GM23338 (cell line): ENCODE data around the gene MEIOSIN. TPM values are rescaled to one million over a fixed set of nuclear protein-coding genes. Genes with fewer than 3 reads are reported as not detected.

Experiments
- ATAC-seq: fragments of 200-7000 bp; cut with Tn5 transposase; 3 replicates; pipeline ENCODE4 v1.9.1; 2020
- DNase-seq: peaks from one replicate; pipeline ENCODE4 v3.0.0-alpha.2; 2015; ENCODE audit warnings: low spot score
- H2AFZ ChIP-seq: fragments of 200-600 bp; sonication (generic); 2 replicates; pipeline ENCODE4 v1.8.0; 2016; ENCODE audit warnings: antibody characterized with exemption, mild to moderate bottlenecking, moderate library complexity
- H3F3A ChIP-seq: fragments of 200-600 bp; sonication (generic); replicated peaks from 2 replicates; pipeline ENCODE4 v1.8.0; 2017; ENCODE audit warnings: antibody characterized with exemption, mixed run types, low read depth
- H3K27ac ChIP-seq: fragments of 200-600 bp; sonication (generic); 2 replicates; pipeline ENCODE4 v1.6.1; 2016; ENCODE audit warnings: low read depth
- H3K27me3 ChIP-seq: fragments of 200-600 bp; sonication (generic); 2 replicates; pipeline ENCODE4 v1.8.0; 2016; ENCODE audit warnings: mild to moderate bottlenecking, mixed run types, moderate library complexity; ENCODE audit not compliant: insufficient read depth
- H3K36me3 ChIP-seq: fragments of 200-600 bp; sonication (generic); 2 replicates; pipeline ENCODE4 v1.8.0; 2016; ENCODE audit warnings: mild to moderate bottlenecking; ENCODE audit not compliant: insufficient read depth
- H3K4me1 ChIP-seq: fragments of 200-600 bp; sonication (generic); 2 replicates; pipeline ENCODE4 v1.8.0; 2016; ENCODE audit warnings: mild to moderate bottlenecking, moderate library complexity; ENCODE audit not compliant: insufficient read depth
- H3K4me2 ChIP-seq: fragments of 200-600 bp; sonication (generic); 2 replicates; pipeline ENCODE4 v1.7.1; 2017; ENCODE audit warnings: mixed run types
- H3K4me3 ChIP-seq: fragments of 200-600 bp; sonication (generic); 2 replicates; pipeline ENCODE4 v1.6.1; 2016; ENCODE audit warnings: mixed run types
- H3K79me2 ChIP-seq: fragments of 200-600 bp; sonication (generic); replicated peaks from 2 replicates; pipeline ENCODE4 v1.8.0; 2017; ENCODE audit warnings: mild to moderate bottlenecking; ENCODE audit not compliant: insufficient read depth
- H3K9me2 ChIP-seq: fragments of 200-600 bp; sonication (generic); 2 replicates; pipeline ENCODE4 v1.8.0; 2017; ENCODE audit not compliant: insufficient read depth
- H4K20me1 ChIP-seq: fragments of 200-600 bp; sonication (generic); replicated peaks from 2 replicates; pipeline ENCODE4 v1.8.0; 2017; ENCODE audit warnings: mild to moderate bottlenecking; ENCODE audit not compliant: insufficient read depth
- H3K27ac Mint-ChIP-seq: 2 replicates; pipeline ENCODE4 v1.8.0; 2020; ENCODE audit warnings: inconsistent platforms, mild to moderate bottlenecking, moderate library complexity, mixed read lengths
- H3K27me3 Mint-ChIP-seq: 3 replicates; pipeline ENCODE4 v1.8.0; 2022; ENCODE audit warnings: low read depth, mild to moderate bottlenecking, moderate library complexity, mixed read lengths, inconsistent platforms; ENCODE audit not compliant: insufficient read depth, poor library complexity
- H3K36me3 Mint-ChIP-seq: 3 replicates; pipeline ENCODE4 v1.8.0; 2021; ENCODE audit warnings: low read depth, mild to moderate bottlenecking, inconsistent platforms, moderate library complexity, mixed read lengths
- H3K4me1 Mint-ChIP-seq: 3 replicates; pipeline ENCODE4 v1.8.0; 2020; ENCODE audit warnings: mild to moderate bottlenecking, inconsistent platforms, mixed read lengths
- H3K4me3 Mint-ChIP-seq: 3 replicates; pipeline ENCODE4 v1.8.0; 2021; ENCODE audit warnings: moderate library complexity, mild to moderate bottlenecking, inconsistent platforms, mixed read lengths
- H3K9me3 Mint-ChIP-seq: 3 replicates; pipeline ENCODE4 v1.8.0; 2020; ENCODE audit warnings: moderate library complexity, mild to moderate bottlenecking, inconsistent platforms, mixed read lengths
- CTCF ChIP-seq, 2 experiments: fragments of 200-600 bp in 1 of 2; sonication (generic) in 1 of 2; conservative IDR thresholded peaks; 2 replicates each; pipeline versions ENCODE4 v1.5.1 to v1.6.1; 2016 to 2017; ENCODE audit warnings: antibody characterized with exemption in 2 of 2, low read depth in 2 of 2, mild to moderate bottlenecking in 2 of 2, moderate library complexity in 1 of 2
- EZH2 ChIP-seq: fragments of 200-600 bp; sonication (generic); IDR thresholded peaks from one replicate; pipeline ENCODE4 v1.8.0; 2017; ENCODE audit warnings: antibody characterized with exemption, mild to moderate bottlenecking, low read depth; ENCODE audit not compliant: unreplicated experiment
- EZH2phosphoT487 ChIP-seq: fragments of 200-600 bp; sonication (generic); IDR thresholded peaks from one replicate; pipeline ENCODE4 v1.8.1; 2018; ENCODE audit warnings: antibody characterized with exemption; ENCODE audit not compliant: unreplicated experiment
- JUNB ChIP-seq: IDR thresholded peaks from one replicate; pipeline ENCODE4 v1.6.1; 2016; ENCODE audit warnings: antibody characterized with exemption; ENCODE audit not compliant: unreplicated experiment
- POLR2AphosphoS5 ChIP-seq: IDR thresholded peaks from 2 replicates; pipeline ENCODE4 v1.6.1; 2016; ENCODE audit warnings: antibody characterized with exemption, low read depth
- REST ChIP-seq: IDR thresholded peaks from one replicate; pipeline ENCODE4 v1.6.1; 2018; ENCODE audit warnings: antibody characterized with exemption; ENCODE audit not compliant: unreplicated experiment
- ZNF114 ChIP-seq: fragments of 250-450 bp; sonication (Bioruptor Pico); IDR thresholded peaks from 2 replicates; pipeline ENCODE4 v1.5.0; 2020; ENCODE audit warnings: mild to moderate bottlenecking, moderate library complexity
- polyA plus RNA-seq: library from polyadenylated mRNA; unstranded; fragments of >200 nt; fragmentation: Nextera tagmentation; extraction: Ambion mirVana; gene quantifications from 2 replicates; pipeline ENCODE4 v1.2.1, GENCODE V29; 2016
- total RNA-seq: library from RNA; depleted of rRNA; stranded (reverse); fragments of >200 nt; shearing (Covaris generic); gene quantifications from 2 replicates; pipeline ENCODE4 v1.2.3, GENCODE V29; 2014

MEIOSIN gene
- total and polyA plus RNA-seq, 2 experiments from 2014 or later: 0.21 to 0.28 TPM

- Histone ChIP-seq H3K27ac (no peak overlapping the region), H3K27me3 (no peaks in the 10 kb centered on the region), H3K4me2 (peak overlapping the region; percentile 94), H3F3A (peaks cover 18% of the 10 kb centered on the region), H3K36me3 (no peaks in the 10 kb centered on the region), H3K4me1 (peaks cover 40% of the 10 kb centered on the region), H3K4me3 (peak overlapping the region; percentile 83), H4K20me1 (no peaks in the 10 kb centered on the region; the same call in 1 of the 2 replicates), H3K9me2 (no peaks in the 10 kb centered on the region), H2AFZ (no peak overlapping the region), H3K79me2 (no peaks in the 10 kb centered on the region)
- ATAC-seq (peak; percentile 2), DNase-seq (peak; percentile 79)
- TF ChIP-seq REST (no peak), POLR2AphosphoS5 (peak; percentile 29; the same call in 1 of the 2 replicates), JUNB (no peak), CTCF (conservative IDR thresholded peaks at IDR 0.05; ENCODE audit: low read depth in 2 of 2) (no peak), ZNF114 (no peak), EZH2 (no peak), EZH2phosphoT487 (no peak)
- Mint-ChIP-seq H3K27ac (no peak overlapping the region; the same call in 1 of the 2 replicates), H3K4me3 (peak overlapping the region; percentile 86), H3K36me3 (peaks cover 10% of the 10 kb centered on the region), H3K4me1 (peaks cover 31% of the 10 kb centered on the region), H3K27me3 (peaks cover 35% of the 10 kb centered on the region), H3K9me3 (no peaks in the 10 kb centered on the region)
These were observed 34.2 kb downstream of the MEIOSIN start for GRCh38 chr19:45767410-45767880.

GRCh38 chr19:45767881-45768654, 34.8 kb downstream of the MEIOSIN start:
- peak; percentile 55 for TF ChIP-seq POLR2AphosphoS5
- TF ChIP-seq EZH2phosphoT487: no peak
- H3K79me2 ChIP-seq: no peaks in the 10 kb centered on the region
- H3K27me3 Mint-ChIP-seq: peaks cover 33% of the 10 kb centered on the region
- no peaks in the 10 kb centered on the region for H3K27me3 ChIP-seq
- H3K36me3 ChIP-seq: no peaks in the 10 kb centered on the region
- DNase-seq (peak; percentile 76), ATAC-seq (peak; percentile 0)
- H3K27ac Mint-ChIP-seq: peak overlapping the region; percentile 62; the same call in 1 of the 2 replicates
- H3K27ac ChIP-seq: no peak overlapping the region
- peaks cover 10% of the 10 kb centered on the region for H3K36me3 Mint-ChIP-seq
- peaks cover 40% of the 10 kb centered on the region for H3K4me1 ChIP-seq
- H3F3A ChIP-seq: peaks cover 19% of the 10 kb centered on the region
- no peaks in the 10 kb centered on the region for H3K9me2 ChIP-seq
- H3K4me1 Mint-ChIP-seq: peaks cover 32% of the 10 kb centered on the region
- peak overlapping the region; percentile 94 for H3K4me2 ChIP-seq
- no peaks in the 10 kb centered on the region for H3K9me3 Mint-ChIP-seq
- no peaks in the 10 kb centered on the region; the same call in 1 of the 2 replicates for H4K20me1 ChIP-seq
- peak overlapping the region; percentile 83 for H3K4me3 ChIP-seq
- H3K4me3 Mint-ChIP-seq: peak overlapping the region; percentile 86
- no peak overlapping the region for H2AFZ ChIP-seq
